Measurements from ENCODE around the gene PGAM5. TPM values are rescaled to one million over a fixed set of nuclear protein-coding genes. Genes with fewer than 3 reads are reported as not detected.
"Not testable (repeated sequence)": the region's sequence is repeated elsewhere in the genome, so short reads cannot be mapped to it uniquely, and the experiment has no call there.

The PGAM5 gene
- total RNA-seq, 2 experiments from 2014 or later: 54.3 to 56.4 TPM

DNA sequence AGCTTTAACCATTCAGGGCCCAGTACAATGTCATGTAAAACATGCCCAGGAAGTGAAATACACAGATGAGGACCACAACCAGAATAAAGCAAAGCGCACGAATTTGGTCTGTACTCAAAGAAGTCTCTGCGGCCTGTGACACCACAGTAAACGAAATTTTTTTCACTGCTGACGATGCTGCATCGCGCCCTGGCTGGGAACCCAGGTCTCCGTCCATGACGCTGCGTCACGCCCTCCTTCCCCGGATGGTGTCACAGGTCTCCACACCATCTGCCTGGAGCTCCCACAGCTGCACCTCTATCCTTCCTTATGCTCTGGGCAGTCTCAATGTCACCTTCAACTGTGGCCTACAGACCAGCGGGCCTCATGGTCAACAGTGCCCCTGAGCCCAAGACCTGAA, 33.2 kb downstream of the PGAM5 start:
- Mint-ChIP-seq H3K4me3 (no peak overlapping the region), H3K4me1 (ENCODE audit: low read depth) (peaks cover 9% of the 10 kb centered on the region), H3K27me3 (no peaks in the 10 kb centered on the region), H3K27ac (no peak overlapping the region), H3K9me3 (no peaks in the 10 kb centered on the region), H3K36me3 (peaks cover 76% of the 10 kb centered on the region)
- intact Hi-C loops (cut with micrococcal nuclease): no loop called here
- DNase-seq: no peak
- ChIA-PET POLR2A (no interaction called here), CTCF (interaction anchor here (1.4 kb wide), 1 partner anchor 24 kb away, joined by 3 read pairs; no protein-coding TSS in a partner anchor)

DNA sequence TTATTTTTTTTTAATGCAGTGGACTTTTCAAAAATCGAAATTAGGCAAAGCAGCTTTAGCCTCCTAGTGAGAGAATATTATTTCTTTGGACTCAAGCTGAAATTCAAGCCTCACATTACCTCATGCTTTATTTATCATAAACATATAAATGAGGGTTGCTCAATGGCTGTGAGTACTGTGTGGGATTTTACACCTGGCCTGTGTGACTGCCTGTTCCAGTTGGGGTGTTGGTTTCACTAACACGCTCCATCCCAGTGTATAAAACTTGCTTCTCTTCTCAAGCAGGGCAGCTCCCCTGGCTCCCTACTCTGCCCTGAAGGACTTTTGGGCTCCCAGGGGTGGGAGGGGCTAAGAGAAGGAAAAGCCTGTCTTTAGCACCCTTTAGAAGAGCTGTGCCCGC, 36.0 kb downstream of the PGAM5 start:
- no peaks in the 10 kb centered on the region for H3K27me3 Mint-ChIP-seq
- no peak overlapping the region for H3K27ac Mint-ChIP-seq
- ChIA-PET POLR2A (no interaction called here), CTCF (no interaction called here)
- DNase-seq: no peak
- H3K4me3 Mint-ChIP-seq: no peak overlapping the region
- peaks cover 9% of the 10 kb centered on the region for H3K4me1 Mint-ChIP-seq (ENCODE audit: low read depth)
- peaks cover 61% of the 10 kb centered on the region for H3K36me3 Mint-ChIP-seq
- intact Hi-C loops (cut with micrococcal nuclease): no loop called here
- no peaks in the 10 kb centered on the region for H3K9me3 Mint-ChIP-seq

DNA sequence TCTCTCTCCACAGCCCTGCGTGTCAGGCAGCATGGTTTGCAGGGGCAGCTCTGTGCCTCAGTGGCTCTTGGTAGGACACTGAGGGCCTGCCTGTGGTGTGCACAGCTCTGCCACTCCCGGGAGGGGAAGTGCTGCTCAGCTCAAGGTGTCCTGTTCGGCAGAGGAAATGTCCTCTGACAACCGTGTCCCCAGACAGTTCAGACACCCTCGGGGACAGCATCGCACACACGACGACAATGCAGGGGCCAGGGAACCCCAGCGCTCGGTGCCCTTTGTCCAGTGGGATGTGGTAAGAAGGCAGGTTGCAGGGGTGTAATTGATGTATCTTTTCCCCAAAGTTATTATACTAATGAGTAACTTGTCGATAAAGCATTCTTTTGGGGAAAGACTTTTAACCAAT, 36.8 kb downstream of the PGAM5 start:
- no peaks in the 10 kb centered on the region for H3K9me3 Mint-ChIP-seq
- no peak for DNase-seq
- no peak overlapping the region for H3K27ac Mint-ChIP-seq
- H3K4me3 Mint-ChIP-seq: no peak overlapping the region
- peaks cover 7% of the 10 kb centered on the region for H3K4me1 Mint-ChIP-seq (ENCODE audit: low read depth)
- peaks cover 56% of the 10 kb centered on the region for H3K36me3 Mint-ChIP-seq
- H3K27me3 Mint-ChIP-seq: no peaks in the 10 kb centered on the region
- intact Hi-C loops (cut with micrococcal nuclease): no loop called here
- POLR2A ChIA-PET: no interaction called here
- CTCF ChIA-PET: no interaction called here

DNA sequence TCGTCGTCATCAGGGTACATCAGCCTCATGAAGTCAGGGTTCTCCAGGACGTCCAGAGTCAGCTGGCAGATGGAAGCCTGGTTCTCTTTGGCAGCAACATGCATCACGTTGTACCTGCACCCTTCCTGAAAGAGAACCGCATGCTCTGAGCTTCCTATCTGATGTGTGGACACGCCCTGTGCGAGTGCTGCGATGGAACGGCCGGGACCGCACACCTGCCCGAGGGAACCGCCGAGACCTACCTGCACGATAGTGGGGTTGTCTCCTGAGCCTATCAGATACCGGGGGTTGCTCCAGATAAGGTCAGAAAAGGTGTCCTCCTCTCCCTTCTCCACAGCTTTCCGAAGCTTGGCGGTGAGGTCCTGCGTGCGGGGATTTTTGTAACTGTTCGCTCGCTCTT, 37.3 kb downstream of the PGAM5 start:
- intact Hi-C loops (cut with micrococcal nuclease): no loop called here
- CTCF ChIA-PET: no interaction called here

DNA sequence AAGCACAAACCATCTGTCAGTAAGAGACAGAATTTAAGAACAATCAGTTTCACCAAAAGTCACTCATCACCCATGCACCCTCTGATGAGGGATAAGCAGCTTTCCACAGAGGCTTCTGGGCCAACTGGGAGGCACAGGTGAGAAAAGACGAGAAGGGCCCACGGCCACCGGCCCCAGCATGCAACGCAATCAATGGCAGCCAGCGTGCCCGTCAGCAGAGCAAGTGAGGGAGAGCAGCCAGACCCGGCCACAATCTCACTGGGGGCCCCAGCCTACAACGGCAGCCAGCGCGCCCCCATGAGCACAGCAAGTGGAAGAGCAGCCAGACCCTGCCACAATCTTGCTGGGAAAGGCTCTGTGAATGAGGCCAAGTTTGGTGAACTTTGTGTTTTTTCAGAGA, 37.7 kb downstream of the PGAM5 start:
- H3K27me3 Mint-ChIP-seq: no peaks in the 10 kb centered on the region
- H3K9me3 Mint-ChIP-seq: no peaks in the 10 kb centered on the region
- DNase-seq: no peak
- peaks cover 52% of the 10 kb centered on the region for H3K36me3 Mint-ChIP-seq
- POLR2A ChIA-PET: no interaction called here
- CTCF ChIA-PET: no interaction called here
- H3K4me3 Mint-ChIP-seq: no peak overlapping the region
- intact Hi-C loops (cut with micrococcal nuclease): no loop called here
- H3K27ac Mint-ChIP-seq: no peak overlapping the region
- no peaks in the 10 kb centered on the region for H3K4me1 Mint-ChIP-seq (ENCODE audit: low read depth)

More for the DNA sequence above, 37.3 kb downstream of the PGAM5 start:
- Mint-ChIP-seq H3K4me3 (no peak overlapping the region), H3K27me3 (no peaks in the 10 kb centered on the region), H3K36me3 (peaks cover 53% of the 10 kb centered on the region), H3K9me3 (no peaks in the 10 kb centered on the region), H3K4me1 (ENCODE audit: low read depth) (peaks cover 2% of the 10 kb centered on the region), H3K27ac (no peak overlapping the region)
- POLR2A ChIA-PET: no interaction called here
- no peak for DNase-seq

DNA sequence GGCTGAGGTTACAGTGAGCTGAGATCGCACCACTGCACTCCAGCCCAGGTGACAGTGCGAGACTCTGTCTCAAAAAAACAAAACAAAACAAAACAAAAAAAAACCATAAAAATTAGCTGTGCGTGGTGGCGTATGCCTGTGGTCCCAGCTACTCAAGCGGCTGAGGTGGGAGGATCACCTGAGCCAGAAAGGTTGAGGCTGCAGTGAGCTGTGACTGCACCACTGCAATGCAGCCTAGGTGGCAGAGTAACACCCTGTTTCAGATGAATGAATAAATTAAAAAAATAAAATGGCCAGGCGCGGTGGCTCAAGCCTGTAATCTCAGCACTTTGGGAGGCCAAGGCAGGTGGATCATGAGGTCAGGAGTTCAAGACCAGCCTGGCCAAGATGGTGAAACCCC, 43.0 kb downstream of the PGAM5 start:
- H3K4me3 Mint-ChIP-seq; DNase-seq; intact Hi-C loops (cut with micrococcal nuclease); H3K27ac Mint-ChIP-seq; H3K27me3 Mint-ChIP-seq; POLR2A ChIA-PET; H3K9me3 Mint-ChIP-seq: not testable (repeated sequence)
- CTCF ChIA-PET: interaction anchor here (1.0 kb wide), 1 partner anchor 15 kb away, joined by 3 read pairs; no protein-coding TSS in a partner anchor
- Mint-ChIP-seq H3K4me1 (ENCODE audit: low read depth) (peaks cover 14% of the 10 kb centered on the region), H3K36me3 (peaks cover 42% of the 10 kb centered on the region)

DNA sequence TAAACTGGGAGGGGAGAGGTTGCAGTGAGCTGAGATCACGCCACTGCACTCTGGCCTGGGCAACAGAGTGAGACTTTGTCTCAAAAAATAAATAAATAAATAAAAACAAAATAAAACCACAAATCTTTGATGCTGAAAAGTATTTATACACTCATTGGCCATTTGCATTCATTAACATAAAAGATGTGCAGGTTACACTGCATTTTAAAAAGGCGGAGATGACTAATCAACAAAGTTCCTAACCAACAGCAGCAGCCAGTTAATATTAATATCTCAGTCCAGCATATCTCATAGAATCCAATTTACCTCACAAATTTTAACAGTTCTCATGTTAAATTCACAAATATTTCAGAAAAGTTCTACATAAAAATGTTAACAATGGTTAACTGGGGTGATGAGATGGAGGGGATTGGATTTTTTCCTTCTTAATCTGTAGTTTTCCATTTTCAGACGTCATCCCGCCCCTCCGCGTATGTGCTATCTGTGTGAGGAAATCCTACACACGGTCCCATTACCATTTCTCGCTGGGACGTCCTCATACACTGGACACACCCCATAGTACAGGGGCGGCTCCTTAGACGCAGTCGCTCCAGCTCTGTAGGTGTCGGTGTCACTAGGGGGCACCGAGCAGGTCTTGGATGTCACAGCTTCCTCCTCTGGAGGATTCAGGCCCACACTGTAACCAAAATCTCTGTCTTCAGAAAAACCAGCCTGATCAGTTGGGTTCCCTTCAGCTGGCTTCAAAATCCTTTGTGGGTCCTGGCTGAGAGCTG, 43.7 kb downstream of the PGAM5 start:
- Mint-ChIP-seq H3K4me1 (ENCODE audit: low read depth) (peaks cover 16% of the 10 kb centered on the region), H3K4me3 (no peak overlapping the region), H3K9me3 (no peaks in the 10 kb centered on the region), H3K36me3 (peaks cover 42% of the 10 kb centered on the region), H3K27me3 (no peaks in the 10 kb centered on the region), H3K27ac (no peak overlapping the region)
- POLR2A ChIA-PET: no interaction called here
- intact Hi-C loops (cut with micrococcal nuclease): no loop called here
- no peak for DNase-seq
- CTCF ChIA-PET: interaction anchor here (1.0 kb wide), 1 partner anchor 14 kb away, joined by 3 read pairs; no protein-coding TSS in a partner anchor

DNA sequence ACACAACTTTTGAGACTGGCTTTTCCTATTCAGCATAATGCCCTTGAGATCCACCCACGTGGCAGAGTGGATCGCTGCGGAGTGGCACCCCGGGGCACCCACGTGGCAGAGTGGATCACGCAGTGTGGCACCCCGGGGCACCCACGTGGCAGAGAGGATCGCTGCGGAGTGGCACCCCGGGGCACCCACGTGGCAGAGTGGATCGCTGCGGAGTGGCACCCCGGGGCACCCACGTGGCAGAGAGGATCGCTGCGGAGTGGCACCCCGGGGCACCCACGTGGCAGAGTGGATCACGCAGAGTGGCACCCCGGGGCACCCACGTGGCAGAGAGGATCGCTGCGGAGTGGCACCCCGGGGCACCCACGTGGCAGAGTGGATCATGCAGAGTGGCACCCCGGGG, 48.2 kb downstream of the PGAM5 start:
- DNase-seq; CTCF ChIA-PET; H3K9me3 Mint-ChIP-seq; POLR2A ChIA-PET; H3K27me3 Mint-ChIP-seq; H3K4me3 Mint-ChIP-seq; intact Hi-C loops (cut with micrococcal nuclease): not testable (repeated sequence)
- H3K36me3 Mint-ChIP-seq: peaks cover 43% of the 10 kb centered on the region
- H3K4me1 Mint-ChIP-seq (ENCODE audit: low read depth): peaks cover 26% of the 10 kb centered on the region
- peak overlapping the region; percentile 8 for H3K27ac Mint-ChIP-seq

DNA sequence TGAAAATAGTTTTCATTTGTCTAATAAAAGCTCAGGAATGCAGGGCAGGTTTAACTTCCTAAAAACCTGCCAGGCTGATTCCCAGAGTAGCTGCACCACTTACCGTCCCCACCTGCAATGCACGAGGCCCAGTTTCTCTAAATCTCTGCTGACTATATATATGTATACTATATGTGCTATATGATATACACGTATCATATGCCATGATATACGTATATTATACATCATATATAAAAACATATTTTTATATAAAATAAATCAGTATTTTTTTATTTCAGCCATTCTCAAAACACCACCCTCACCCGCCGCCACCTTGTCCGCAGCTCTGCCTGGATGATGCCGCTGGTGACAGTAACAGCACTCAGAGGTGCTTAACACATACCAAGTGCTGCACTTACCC, 48.7 kb downstream of the PGAM5 start:
- no peak for DNase-seq
- Mint-ChIP-seq H3K4me1 (ENCODE audit: low read depth) (peaks cover 26% of the 10 kb centered on the region), H3K27ac (peak overlapping the region; percentile 8), H3K36me3 (peaks cover 40% of the 10 kb centered on the region), H3K27me3 (no peaks in the 10 kb centered on the region), H3K9me3 (no peaks in the 10 kb centered on the region), H3K4me3 (no peak overlapping the region)
- intact Hi-C loops (cut with micrococcal nuclease): no loop called here
- POLR2A ChIA-PET: interaction anchor here (2.2 kb wide), 1 partner anchor 48 kb away, joined by 12 read pairs; the partner anchor contains the start of gene PGAM5
- CTCF ChIA-PET: no interaction called here

DNA sequence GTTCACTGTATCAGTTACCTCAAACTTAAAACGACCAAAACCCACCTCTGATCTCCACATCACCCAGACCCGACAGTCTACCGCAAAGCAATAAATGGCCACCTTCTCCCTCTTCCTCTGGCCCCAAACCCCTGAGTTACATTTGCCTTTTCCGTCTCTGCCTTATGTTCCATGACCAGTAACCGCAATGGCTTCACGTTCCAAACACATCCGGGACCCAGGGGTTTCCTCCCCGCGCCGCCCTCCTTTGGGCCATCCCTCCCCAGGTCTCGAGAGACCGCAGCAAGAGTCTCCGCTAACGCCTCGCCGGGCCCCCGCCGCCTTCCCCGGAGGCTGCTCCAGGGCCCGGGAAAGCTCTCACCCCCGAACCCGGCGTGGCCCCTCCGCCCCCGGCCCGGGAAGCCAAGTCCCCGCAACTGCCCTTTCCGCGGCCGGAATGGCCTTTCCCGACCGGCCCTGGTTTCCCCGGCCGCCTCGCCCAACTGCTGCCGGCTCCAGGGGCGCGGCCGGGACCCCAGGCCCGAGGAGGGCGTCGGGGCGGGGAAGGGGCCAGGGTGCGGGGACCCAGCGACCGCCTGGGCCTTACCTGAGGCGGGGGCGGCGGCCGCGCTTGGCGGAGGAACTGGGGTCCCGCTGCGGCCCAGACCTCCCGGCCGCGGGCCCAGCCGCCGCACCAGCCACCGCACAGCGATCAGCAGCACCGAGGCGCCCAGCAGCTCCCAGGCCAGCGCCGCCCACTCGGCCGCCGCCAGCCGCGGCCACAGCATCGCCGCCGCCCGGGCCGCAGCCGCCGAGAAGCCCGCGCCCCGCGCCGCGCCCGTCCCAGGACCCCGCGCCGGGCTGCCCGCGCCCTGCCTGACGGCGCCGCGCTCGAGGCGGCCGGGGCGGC, 50.6 kb downstream of the PGAM5 start, which contains the start of gene ANKLE2:
Gene ANKLE2 (minus strand): TSS at position 801 of the 889 bp plus-strand sequence. CDS start 34 bp downstream, at position 767.
- Mint-ChIP-seq H3K36me3 (peaks cover 32% of the 10 kb centered on the region), H3K4me3 (peak within 1 kb of the TSS; percentile 88), H3K4me1 (ENCODE audit: low read depth) (peaks cover 26% of the 10 kb centered on the region), H3K27me3 (no peaks in the 10 kb centered on the region), H3K27ac (peak within 1 kb of the TSS; percentile 97), H3K9me3 (no peaks in the 10 kb centered on the region)
- DNase-seq: peak; percentile 86
- ChIA-PET POLR2A (interaction anchor here (0.7 to 2.2 kb wide), 2 partner anchors 50 to 126 kb away, joined by 3 to 12 read pairs; partner anchors contain the start of genes CHFR and PGAM5), CTCF (interaction anchor here (1.3 kb wide), 1 partner anchor 143 kb away, joined by 5 read pairs; no protein-coding TSS in a partner anchor)
- intact Hi-C loops (cut with micrococcal nuclease): loop anchor here (2.0 to 5.0 kb wide), 6 partner anchors 68 to 371 kb away; partner anchors contain the start of genes CHFR, GOLGA3, ZNF10 and ZNF140

DNA sequence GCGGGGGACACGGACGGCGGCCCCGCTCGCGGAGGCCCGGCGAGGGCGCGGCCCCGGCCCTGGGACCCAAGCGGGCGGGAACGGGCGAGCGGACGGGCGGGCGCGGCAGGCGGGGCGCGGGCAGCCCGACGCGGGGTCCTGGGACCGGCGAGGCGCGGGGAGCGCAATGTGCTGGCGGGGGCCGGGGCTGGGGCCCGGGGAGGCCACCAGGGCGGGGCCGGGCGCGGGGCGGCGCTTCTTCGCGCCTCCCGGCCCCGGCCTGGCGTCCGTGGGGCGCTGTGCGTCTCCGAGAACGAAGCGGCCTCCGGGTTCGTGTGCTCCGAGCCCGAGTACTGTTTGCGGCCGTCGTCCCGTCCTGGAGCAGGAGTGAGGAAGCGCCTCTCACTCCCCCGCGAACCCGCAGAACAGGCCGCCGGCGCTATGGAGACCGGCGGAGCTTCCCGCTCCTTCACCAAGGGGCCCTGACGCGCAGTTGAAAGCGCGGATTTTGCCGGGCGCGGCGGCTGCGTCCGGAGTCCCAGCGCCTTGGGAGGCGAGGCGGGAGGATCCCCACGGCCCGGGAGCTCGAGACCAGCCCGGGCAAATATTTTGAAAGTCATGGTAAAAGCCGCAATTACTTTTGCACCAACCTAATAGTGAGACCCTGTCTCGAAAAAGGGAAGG, 51.4 kb downstream of the PGAM5 start:
- peak; percentile 88 for DNase-seq
- intact Hi-C loops (cut with micrococcal nuclease): loop anchor here (2.0 to 5.0 kb wide), 6 partner anchors 67 to 370 kb away; partner anchors contain the start of genes CHFR, GOLGA3, ZNF10 and ZNF140
- Mint-ChIP-seq H3K27me3 (no peaks in the 10 kb centered on the region), H3K27ac (peak overlapping the region; percentile 88), H3K4me3 (peak overlapping the region; percentile 75), H3K4me1 (ENCODE audit: low read depth) (peaks cover 24% of the 10 kb centered on the region), H3K36me3 (peaks cover 27% of the 10 kb centered on the region), H3K9me3 (no peaks in the 10 kb centered on the region)
- CTCF ChIA-PET: no interaction called here
- POLR2A ChIA-PET: no interaction called here

DNA sequence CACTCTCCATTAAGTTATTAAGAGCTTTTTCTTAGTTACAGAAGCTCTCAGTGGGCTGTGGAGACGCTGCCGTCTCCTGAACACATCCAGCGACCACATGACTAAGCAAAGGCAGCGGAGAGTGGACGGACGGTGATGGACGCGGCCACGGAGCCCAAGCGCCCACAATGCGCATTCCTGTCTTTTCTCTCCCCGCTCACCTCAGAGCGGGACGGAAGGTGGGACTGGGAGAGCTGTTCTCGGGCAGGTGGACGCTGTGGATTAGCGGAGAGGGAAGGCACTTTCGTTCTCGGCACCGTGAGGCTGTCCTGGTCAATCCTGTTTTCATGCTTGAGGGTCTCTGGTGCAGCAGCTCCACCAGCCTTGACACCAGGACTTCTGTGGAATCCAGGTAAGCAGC, 53.6 kb downstream of the PGAM5 start:
- no peaks in the 10 kb centered on the region for H3K27me3 Mint-ChIP-seq
- peaks cover 21% of the 10 kb centered on the region for H3K36me3 Mint-ChIP-seq
- peaks cover 23% of the 10 kb centered on the region for H3K4me1 Mint-ChIP-seq (ENCODE audit: low read depth)
- DNase-seq: no peak
- POLR2A ChIA-PET: no interaction called here
- intact Hi-C loops (cut with micrococcal nuclease): loop anchor here (5.0 kb wide), 2 partner anchors 223 to 368 kb away; partner anchors contain the start of genes ZNF10, ZNF26 and ZNF891
- no peak overlapping the region for H3K27ac Mint-ChIP-seq
- H3K4me3 Mint-ChIP-seq: no peak overlapping the region
- CTCF ChIA-PET: no interaction called here
- H3K9me3 Mint-ChIP-seq: no peaks in the 10 kb centered on the region
